Measurements from ENCODE around the gene USP44. TPM values are rescaled to one million over a fixed set of nuclear protein-coding genes. Genes with fewer than 3 reads are reported as not detected.
"Not testable (repeated sequence)": the region's sequence is repeated elsewhere in the genome, so short reads cannot be mapped to it uniquely, and the experiment has no call there.

The USP44 gene
- total RNA-seq, 2 donors from 2014 or later: 0.92 to 2.3 TPM

- intact Hi-C loops (cut with DNase I): no loop called here
- no peak for ATAC-seq
- DNase-seq: no peak
These were observed 34.0 kb downstream of the USP44 start for GRCh38 chr12:95517246-95517645.

- intact Hi-C loops (cut with DNase I): no loop called here
- DNase-seq (no peak), ATAC-seq (no peak)
These were observed 34.5 kb downstream of the USP44 start for GRCh38 chr12:95516757-95517156.

- intact Hi-C loops (cut with DNase I): no loop called here
- ATAC-seq: no peak
- no peak for DNase-seq
These were observed 36.1 kb downstream of the USP44 start for GRCh38 chr12:95515197-95515596.

GRCh38 chr12:95513599-95513998 is 37.7 kb downstream of the USP44 start:
- DNase-seq: no peak
- intact Hi-C loops (cut with DNase I): no loop called here
- no peak for ATAC-seq

- DNase-seq (no peak), ATAC-seq (no peak)
- intact Hi-C loops (cut with DNase I): no loop called here
These were observed 39.3 kb downstream of the USP44 start for GRCh38 chr12:95511977-95512376.

- intact Hi-C loops (cut with DNase I): no loop called here
These were observed 42.0 kb downstream of the USP44 start for GRCh38 chr12:95509300-95509699.

GRCh38 chr12:95506707-95507523 is 44.4 kb downstream of the USP44 start:
- DNase-seq: no peak
- ATAC-seq: no peak
- intact Hi-C loops (cut with DNase I): no loop called here

More at GRCh38 chr12:95509300-95509699, 42.0 kb downstream of the USP44 start:
- no peak for ATAC-seq
- no peak for DNase-seq

- intact Hi-C loops (cut with DNase I): no loop called here
- no peak for ATAC-seq
- DNase-seq: no peak
These were observed 46.2 kb downstream of the USP44 start for GRCh38 chr12:95505039-95505438.

- DNase-seq: no peak
- ATAC-seq: no peak
- intact Hi-C loops (cut with DNase I): no loop called here
These were observed 47.1 kb downstream of the USP44 start for GRCh38 chr12:95504140-95504539.

GRCh38 chr12:95499772-95500171 is 51.5 kb downstream of the USP44 start:
- DNase-seq: no peak
- intact Hi-C loops (cut with DNase I): no loop called here
- no peak for ATAC-seq

GRCh38 chr12:95498968-95499367 is 52.3 kb downstream of the USP44 start:
- DNase-seq (no peak), ATAC-seq (no peak)
- intact Hi-C loops (cut with DNase I): no loop called here

GRCh38 chr12:95497031-95497430 is 54.2 kb downstream of the USP44 start:
- no peak for DNase-seq
- ATAC-seq: no peak
- intact Hi-C loops (cut with DNase I): no loop called here

- ATAC-seq (no peak), DNase-seq (no peak)
- intact Hi-C loops (cut with DNase I): no loop called here
These were observed 55.8 kb downstream of the USP44 start for GRCh38 chr12:95495433-95495832.

- intact Hi-C loops (cut with DNase I): no loop called here
- DNase-seq (no peak), ATAC-seq (no peak)
These were observed 56.4 kb downstream of the USP44 start for GRCh38 chr12:95494888-95495287.

GRCh38 chr12:95492462-95492861 is 58.8 kb downstream of the USP44 start:
- intact Hi-C loops (cut with DNase I): no loop called here
- DNase-seq: no peak
- ATAC-seq: no peak

GRCh38 chr12:95487024-95487423 is 64.3 kb downstream of the USP44 start:
- DNase-seq (no peak), ATAC-seq (no peak)
- intact Hi-C loops (cut with DNase I): no loop called here

GRCh38 chr12:95484524-95484923 is 66.8 kb downstream of the USP44 start:
- ATAC-seq (no peak), DNase-seq (no peak)
- intact Hi-C loops (cut with DNase I): no loop called here

- intact Hi-C loops (cut with DNase I); DNase-seq; ATAC-seq: not testable (repeated sequence)
These were observed 68.7 kb downstream of the USP44 start for GRCh38 chr12:95482564-95482963.

- DNase-seq: no peak
- ATAC-seq: no peak
- intact Hi-C loops (cut with DNase I): no loop called here
These were observed 69.4 kb downstream of the USP44 start for GRCh38 chr12:95481888-95482287.

- intact Hi-C loops (cut with DNase I): no loop called here
- ATAC-seq: no peak
These were observed 70.2 kb downstream of the USP44 start for GRCh38 chr12:95481072-95481471.

GRCh38 chr12:95480230-95480629 is 71.0 kb downstream of the USP44 start:
- no peak for ATAC-seq
- no peak for DNase-seq
- intact Hi-C loops (cut with DNase I): no loop called here

More at GRCh38 chr12:95481072-95481471, 70.2 kb downstream of the USP44 start:
- no peak for DNase-seq

All from left cardiac atrium (tissue), 4 donors.